SJSA1 (cell line): ENCODE results near the gene PXDN. TPM values are rescaled to one million over a fixed set of nuclear protein-coding genes. Genes with fewer than 3 reads are reported as not detected.
A peak's percentile ranks its signal among the peaks of the same experiment; 100 is the strongest.
"Not testable (repeated sequence)": the region's sequence is repeated elsewhere in the genome, so short reads cannot be mapped to it uniquely, and the experiment has no call there.

Experiments used
- DNase-seq, 2 experiments: peaks; one replicate each; pipeline ENCODE4 v3.0.0-alpha.2; 2015 to 2020; ENCODE audit warnings: low spot score in 2 of 2, low read depth in 1 of 2
- H3K27ac ChIP-seq: fragments of 250-450 bp; sonication (Bioruptor Pico); 2 replicates; pipeline ENCODE4 v1.5.1; 2020; ENCODE audit warnings: mild to moderate bottlenecking, moderate library complexity
- H3K27me3 ChIP-seq: fragments of 250-450 bp; sonication (Bioruptor Pico); replicated peaks from 2 replicates; pipeline ENCODE4 v1.5.1; 2020; ENCODE audit warnings: mild to moderate bottlenecking, moderate library complexity
- H3K36me3 ChIP-seq: fragments of 250-450 bp; sonication (Bioruptor Pico); 2 replicates; pipeline ENCODE4 v1.5.1; 2020; ENCODE audit warnings: mild to moderate bottlenecking
- H3K4me1 ChIP-seq: fragments of 250-450 bp; sonication (Bioruptor Pico); replicated peaks from 2 replicates; pipeline ENCODE4 v1.6.1; 2021; ENCODE audit warnings: mild to moderate bottlenecking
- H3K4me3 ChIP-seq: fragments of 250-450 bp; sonication (Bioruptor Pico); 2 replicates; pipeline ENCODE4 v1.5.1; 2020; ENCODE audit warnings: mild to moderate bottlenecking
- H3K9me3 ChIP-seq: fragments of 250-450 bp; sonication (Bioruptor Pico); replicated peaks from 2 replicates; pipeline ENCODE4 v1.5.1; 2020; ENCODE audit warnings: mild to moderate bottlenecking
- total RNA-seq: library from RNA; depleted of rRNA; stranded (reverse); fragments of >200 nt; shearing (Covaris generic); gene quantifications from 2 replicates; pipeline ENCODE4 v1.2.3, GENCODE V29; 2014

The PXDN gene
- total RNA-seq, 1 experiment from 2014 or later = 310 TPM

- H3K4me1 ChIP-seq = peaks cover 47% of the 10 kb centered on the region
- H3K27me3 ChIP-seq = no peaks in the 10 kb centered on the region
- H3K36me3 ChIP-seq = peaks cover 10% of the 10 kb centered on the region
- peak overlapping the region; percentile 15 for H3K4me3 ChIP-seq
- H3K27ac ChIP-seq = peak overlapping the region; percentile 99
- DNase-seq = peak; percentile 69 to 88
- no peaks in the 10 kb centered on the region for H3K9me3 ChIP-seq
Observed at GRCh38 chr2:1721706-1722646, 22.3 kb downstream of the PXDN start.

- peaks cover 26% of the 10 kb centered on the region for H3K36me3 ChIP-seq
- H3K27me3 ChIP-seq = no peaks in the 10 kb centered on the region
- peaks cover 47% of the 10 kb centered on the region for H3K4me1 ChIP-seq
- no peak overlapping the region for H3K4me3 ChIP-seq
- no peak overlapping the region for H3K27ac ChIP-seq
- DNase-seq = peak in 1 of 2 experiments; percentile 27
- H3K9me3 ChIP-seq = no peaks in the 10 kb centered on the region
Observed at GRCh38 chr2:1718339-1719220, 25.7 kb downstream of the PXDN start.

- peaks cover 18% of the 10 kb centered on the region for H3K36me3 ChIP-seq
- DNase-seq = peak; percentile 61 to 81
- no peaks in the 10 kb centered on the region for H3K27me3 ChIP-seq
- no peak overlapping the region for H3K4me3 ChIP-seq
- H3K4me1 ChIP-seq = peaks cover 32% of the 10 kb centered on the region
- H3K27ac ChIP-seq = peak overlapping the region; percentile 37; the same call in 1 of the 2 replicates
- H3K9me3 ChIP-seq = no peaks in the 10 kb centered on the region
Observed at GRCh38 chr2:1717113-1717512, 27.2 kb downstream of the PXDN start.

GRCh38 chr2:1716441-1716840 lies 27.9 kb downstream of the PXDN start:
- Histone ChIP-seq H3K9me3 (no peaks in the 10 kb centered on the region), H3K4me1 (peaks cover 27% of the 10 kb centered on the region), H3K36me3 (peaks cover 18% of the 10 kb centered on the region), H3K27me3 (no peaks in the 10 kb centered on the region), H3K4me3 (no peak overlapping the region), H3K27ac (peak overlapping the region; percentile 37; the same call in 1 of the 2 replicates)
- DNase-seq = peak in 1 of 2 experiments; percentile 36

- H3K27me3 ChIP-seq, H3K27ac ChIP-seq, DNase-seq, H3K4me3 ChIP-seq, H3K9me3 ChIP-seq: not testable (repeated sequence)
- H3K4me1 ChIP-seq = peaks cover 22% of the 10 kb centered on the region
- H3K36me3 ChIP-seq = peaks cover 18% of the 10 kb centered on the region
Observed at GRCh38 chr2:1716014-1716305, 28.4 kb downstream of the PXDN start.

GRCh38 chr2:1715184-1716013 lies 28.9 kb downstream of the PXDN start:
- no peak overlapping the region for H3K4me3 ChIP-seq
- H3K4me1 ChIP-seq = peaks cover 16% of the 10 kb centered on the region
- no peaks in the 10 kb centered on the region for H3K27me3 ChIP-seq
- H3K9me3 ChIP-seq = no peaks in the 10 kb centered on the region
- peaks cover 18% of the 10 kb centered on the region for H3K36me3 ChIP-seq
- H3K27ac ChIP-seq = no peak overlapping the region
- no peak for DNase-seq

- no peak overlapping the region for H3K4me3 ChIP-seq
- DNase-seq = no peak
- H3K27me3 ChIP-seq = no peaks in the 10 kb centered on the region
- H3K4me1 ChIP-seq = peaks cover 15% of the 10 kb centered on the region
- H3K27ac ChIP-seq = no peak overlapping the region
- no peaks in the 10 kb centered on the region for H3K9me3 ChIP-seq
- H3K36me3 ChIP-seq = peaks cover 18% of the 10 kb centered on the region
Observed at GRCh38 chr2:1714291-1715064, 29.8 kb downstream of the PXDN start.

- Histone ChIP-seq H3K4me3 (no peak overlapping the region), H3K4me1 (peaks cover 18% of the 10 kb centered on the region), H3K36me3 (peaks cover 20% of the 10 kb centered on the region), H3K27ac (no peak overlapping the region), H3K9me3 (no peaks in the 10 kb centered on the region), H3K27me3 (no peaks in the 10 kb centered on the region)
- no peak for DNase-seq
Observed at GRCh38 chr2:1713839-1714236, 30.5 kb downstream of the PXDN start.

GRCh38 chr2:1713142-1713838 lies 31.0 kb downstream of the PXDN start:
- DNase-seq = no peak

GRCh38 chr2:1709946-1710560 lies 34.3 kb downstream of the PXDN start:
- Histone ChIP-seq H3K36me3 (peaks cover 18% of the 10 kb centered on the region), H3K4me1 (peaks cover 20% of the 10 kb centered on the region), H3K27me3 (no peaks in the 10 kb centered on the region), H3K27ac (no peak overlapping the region), H3K4me3 (no peak overlapping the region), H3K9me3 (no peaks in the 10 kb centered on the region)
- no peak for DNase-seq

More at GRCh38 chr2:1713142-1713838, 31.0 kb downstream of the PXDN start:
- H3K4me1 ChIP-seq = peaks cover 24% of the 10 kb centered on the region
- peaks cover 24% of the 10 kb centered on the region for H3K36me3 ChIP-seq
- H3K4me3 ChIP-seq = no peak overlapping the region
- no peaks in the 10 kb centered on the region for H3K27me3 ChIP-seq
- no peak overlapping the region for H3K27ac ChIP-seq
- no peaks in the 10 kb centered on the region for H3K9me3 ChIP-seq

GRCh38 chr2:1709335-1709605 lies 35.0 kb downstream of the PXDN start:
- H3K27ac ChIP-seq = no peak overlapping the region
- peaks cover 24% of the 10 kb centered on the region for H3K4me1 ChIP-seq
- peaks cover 14% of the 10 kb centered on the region for H3K36me3 ChIP-seq
- H3K27me3 ChIP-seq = no peaks in the 10 kb centered on the region
- DNase-seq = no peak
- no peaks in the 10 kb centered on the region for H3K9me3 ChIP-seq
- H3K4me3 ChIP-seq = no peak overlapping the region
